ENCODE measurements around the gene LARP1B. TPM values are rescaled to one million over a fixed set of nuclear protein-coding genes. Genes with fewer than 3 reads are reported as not detected.

The LARP1B gene
- total and polyA plus RNA-seq, 9 donors, result 16.7 to 35.5 (median 18.6) TPM

- WGBS (ENCODE audit: insufficient coverage), result 60% methylated on average over 1 of the region's 8 CpGs
- Histone ChIP-seq H3K36me3 (ENCODE audit: control insufficient read depth, insufficient read depth, low read length) (no peaks in the 10 kb centered on the region), H3K27me3 (ENCODE audit: control insufficient read depth, insufficient read depth, low read length) (no peaks in the 10 kb centered on the region), H3K9me3 (replicated peaks; ENCODE audit: control insufficient read depth, low read depth, low read length) (no peaks in the 10 kb centered on the region), H3K27ac (ENCODE audit: low read length) (no peak overlapping the region), H3K4me1 (ENCODE audit: control insufficient read depth, insufficient read depth, low read length) (peaks cover 2% of the 10 kb centered on the region), H3K4me3 (ENCODE audit: low read length) (no peak overlapping the region)
- DNase-seq, result no peak
Observed at GRCh38 chr4:128220286-128221235, 159.4 kb downstream of the LARP1B start.

- DNase-seq, result no peak
- no peak overlapping the region for H3K4me3 ChIP-seq (ENCODE audit: low read length)
- no peak overlapping the region for H3K27ac ChIP-seq (ENCODE audit: low read length)
- H3K4me1 ChIP-seq (ENCODE audit: control insufficient read depth, insufficient read depth, low read length), result peaks cover 2% of the 10 kb centered on the region
- no peaks in the 10 kb centered on the region for H3K27me3 ChIP-seq (ENCODE audit: control insufficient read depth, insufficient read depth, low read length)
- no peaks in the 10 kb centered on the region for H3K36me3 ChIP-seq (ENCODE audit: control insufficient read depth, insufficient read depth, low read length)
- H3K9me3 ChIP-seq (replicated peaks; ENCODE audit: control insufficient read depth, low read depth, low read length), result no peaks in the 10 kb centered on the region
Observed at GRCh38 chr4:128221586-128221985, 160.5 kb downstream of the LARP1B start.

- no peaks in the 10 kb centered on the region for H3K27me3 ChIP-seq (ENCODE audit: control insufficient read depth, insufficient read depth, low read length)
- no peak overlapping the region for H3K27ac ChIP-seq (ENCODE audit: low read length)
- H3K4me3 ChIP-seq (ENCODE audit: low read length), result no peak overlapping the region
- WGBS (ENCODE audit: insufficient coverage), result 17% methylated on average over 1 of the region's 2 CpGs
- no peaks in the 10 kb centered on the region for H3K9me3 ChIP-seq (replicated peaks; ENCODE audit: control insufficient read depth, low read depth, low read length)
- no peaks in the 10 kb centered on the region for H3K36me3 ChIP-seq (ENCODE audit: control insufficient read depth, insufficient read depth, low read length)
- DNase-seq, result peak; percentile 29
- peaks cover 13% of the 10 kb centered on the region for H3K4me1 ChIP-seq (ENCODE audit: control insufficient read depth, insufficient read depth, low read length)
Observed at GRCh38 chr4:128225148-128225547, 164.0 kb downstream of the LARP1B start.

GRCh38 chr4:128227991-128228571, 167.0 kb downstream of the LARP1B start:
- WGBS (ENCODE audit: insufficient coverage), result 64% methylated on average over 1 of the region's 2 CpGs
- DNase-seq, result peak; percentile 46
- peaks cover 13% of the 10 kb centered on the region for H3K4me1 ChIP-seq (ENCODE audit: control insufficient read depth, insufficient read depth, low read length)
- H3K4me3 ChIP-seq (ENCODE audit: low read length), result no peak overlapping the region
- H3K27ac ChIP-seq (ENCODE audit: low read length), result no peak overlapping the region
- no peaks in the 10 kb centered on the region for H3K9me3 ChIP-seq (replicated peaks; ENCODE audit: control insufficient read depth, low read depth, low read length)
- H3K27me3 ChIP-seq (ENCODE audit: control insufficient read depth, insufficient read depth, low read length), result no peaks in the 10 kb centered on the region
- no peaks in the 10 kb centered on the region for H3K36me3 ChIP-seq (ENCODE audit: control insufficient read depth, insufficient read depth, low read length)

GRCh38 chr4:128228845-128229795, 168.0 kb downstream of the LARP1B start:
- Histone ChIP-seq H3K27me3 (ENCODE audit: control insufficient read depth, insufficient read depth, low read length) (no peaks in the 10 kb centered on the region), H3K36me3 (ENCODE audit: control insufficient read depth, insufficient read depth, low read length) (no peaks in the 10 kb centered on the region), H3K27ac (ENCODE audit: low read length) (no peak overlapping the region), H3K9me3 (replicated peaks; ENCODE audit: control insufficient read depth, low read depth, low read length) (no peaks in the 10 kb centered on the region), H3K4me3 (ENCODE audit: low read length) (no peak overlapping the region), H3K4me1 (ENCODE audit: control insufficient read depth, insufficient read depth, low read length) (peaks cover 13% of the 10 kb centered on the region)
- DNase-seq, result no peak
- WGBS (ENCODE audit: insufficient coverage), result no CpG with 5 or more reads among the region's 6 CpGs

GRCh38 chr4:128232719-128233118, 171.6 kb downstream of the LARP1B start:
- Histone ChIP-seq H3K36me3 (ENCODE audit: control insufficient read depth, insufficient read depth, low read length) (no peaks in the 10 kb centered on the region), H3K4me3 (ENCODE audit: low read length) (no peak overlapping the region)

GRCh38 chr4:128234836-128235235, 173.7 kb downstream of the LARP1B start:
- no peaks in the 10 kb centered on the region for H3K36me3 ChIP-seq (ENCODE audit: control insufficient read depth, insufficient read depth, low read length)
- no peak overlapping the region for H3K27ac ChIP-seq (ENCODE audit: low read length)
- 93% methylated on average over 2 of the region's 3 CpGs for WGBS (ENCODE audit: insufficient coverage)
- H3K9me3 ChIP-seq (replicated peaks; ENCODE audit: control insufficient read depth, low read depth, low read length), result no peaks in the 10 kb centered on the region
- no peak overlapping the region for H3K4me3 ChIP-seq (ENCODE audit: low read length)
- H3K27me3 ChIP-seq (ENCODE audit: control insufficient read depth, insufficient read depth, low read length), result no peaks in the 10 kb centered on the region
- DNase-seq, result no peak
- no peaks in the 10 kb centered on the region for H3K4me1 ChIP-seq (ENCODE audit: control insufficient read depth, insufficient read depth, low read length)

More at GRCh38 chr4:128232719-128233118, 171.6 kb downstream of the LARP1B start:
- H3K9me3 ChIP-seq (replicated peaks; ENCODE audit: control insufficient read depth, low read depth, low read length), result no peaks in the 10 kb centered on the region
- no peak for DNase-seq
- WGBS (ENCODE audit: insufficient coverage), result no CpG with 5 or more reads among the region's 3 CpGs
- no peak overlapping the region for H3K27ac ChIP-seq (ENCODE audit: low read length)
- H3K27me3 ChIP-seq (ENCODE audit: control insufficient read depth, insufficient read depth, low read length), result no peaks in the 10 kb centered on the region
- H3K4me1 ChIP-seq (ENCODE audit: control insufficient read depth, insufficient read depth, low read length), result peaks cover 10% of the 10 kb centered on the region

GRCh38 chr4:128241019-128241418, 179.9 kb downstream of the LARP1B start:
- H3K27me3 ChIP-seq (ENCODE audit: control insufficient read depth, insufficient read depth, low read length), result no peaks in the 10 kb centered on the region
- H3K27ac ChIP-seq (ENCODE audit: low read length), result no peak overlapping the region
- 100% methylated on average over 1 of the region's 3 CpGs for WGBS (ENCODE audit: insufficient coverage)
- H3K4me1 ChIP-seq (ENCODE audit: control insufficient read depth, insufficient read depth, low read length), result no peaks in the 10 kb centered on the region
- no peaks in the 10 kb centered on the region for H3K9me3 ChIP-seq (replicated peaks; ENCODE audit: control insufficient read depth, low read depth, low read length)
- H3K4me3 ChIP-seq (ENCODE audit: low read length), result no peak overlapping the region
- H3K36me3 ChIP-seq (ENCODE audit: control insufficient read depth, insufficient read depth, low read length), result no peaks in the 10 kb centered on the region
- DNase-seq, result no peak

- Histone ChIP-seq H3K4me1 (ENCODE audit: control insufficient read depth, insufficient read depth, low read length) (no peaks in the 10 kb centered on the region), H3K36me3 (ENCODE audit: control insufficient read depth, insufficient read depth, low read length) (no peaks in the 10 kb centered on the region), H3K4me3 (ENCODE audit: low read length) (no peak overlapping the region), H3K27ac (ENCODE audit: low read length) (no peak overlapping the region), H3K27me3 (ENCODE audit: control insufficient read depth, insufficient read depth, low read length) (no peaks in the 10 kb centered on the region), H3K9me3 (replicated peaks; ENCODE audit: control insufficient read depth, low read depth, low read length) (no peaks in the 10 kb centered on the region)
- peak; percentile 43 for DNase-seq
- 42% methylated on average over 3 of the region's 3 CpGs for WGBS (ENCODE audit: insufficient coverage)
Observed at GRCh38 chr4:128241425-128241913, 180.4 kb downstream of the LARP1B start.
